Osteoblast (primary cell): ENCODE measurements around the gene PMP22. TPM values are rescaled to one million over a fixed set of nuclear protein-coding genes. Genes with fewer than 3 reads are reported as not detected.

Experiments
- DNase-seq: peaks from one replicate; pipeline ENCODE4 v3.0.0; 2011; ENCODE audit warnings: low spot score, mixed read lengths; ENCODE audit not compliant: insufficient read length; ENCODE audit errors: missing footprints
- H2AFZ ChIP-seq: 2 replicates; pipeline ENCODE4 v1.6.0; 2011; ENCODE audit warnings: mild to moderate bottlenecking, low read length
- H3K27ac ChIP-seq: 2 replicates; pipeline ENCODE4 v1.5.1; 2011; ENCODE audit warnings: mild to moderate bottlenecking, low read depth, low read length, moderate library complexity
- H3K27me3 ChIP-seq: 2 replicates; pipeline ENCODE4 v1.6.0; 2012; ENCODE audit warnings: mild to moderate bottlenecking, control low read depth, inconsistent platforms, low read length, moderate library complexity; ENCODE audit not compliant: insufficient read depth
- H3K36me3 ChIP-seq: 2 replicates; pipeline ENCODE4 v1.5.1; 2011; ENCODE audit warnings: mild to moderate bottlenecking, low read length, control low read depth, moderate library complexity; ENCODE audit not compliant: insufficient read depth
- H3K4me1 ChIP-seq: 2 replicates; pipeline ENCODE4 v1.5.1; 2011; ENCODE audit warnings: mild to moderate bottlenecking, low read length, control low read depth, moderate library complexity; ENCODE audit not compliant: insufficient read depth
- H3K4me2 ChIP-seq: 2 replicates; pipeline ENCODE4 v1.6.0; 2011; ENCODE audit warnings: mild to moderate bottlenecking, low read length; ENCODE audit not compliant: insufficient read depth
- H3K4me3 ChIP-seq: fragments of 200-600 bp; sonication (generic); 3 replicates; pipeline ENCODE4 v1.5.1; 2012; ENCODE audit warnings: mild to moderate bottlenecking, low read length, inconsistent platforms; ENCODE audit not compliant: insufficient read depth
- H3K79me2 ChIP-seq: 2 replicates; pipeline ENCODE4 v1.6.0; 2012; ENCODE audit warnings: mild to moderate bottlenecking, low read length, control low read depth, inconsistent platforms; ENCODE audit not compliant: insufficient read depth
- H3K9me3 ChIP-seq: 2 replicates; pipeline ENCODE4 v1.5.1; 2011; ENCODE audit warnings: low read depth, low read length, control low read depth
- H4K20me1 ChIP-seq: 2 replicates; pipeline ENCODE4 v1.6.0; 2012; ENCODE audit warnings: mild to moderate bottlenecking, low read length, control low read depth; ENCODE audit not compliant: insufficient read depth
- total RNA-seq: library from RNA; depleted of rRNA; stranded (reverse); fragments of >200 nt; gene quantifications from 2 replicates; pipeline ENCODE4 v1.2.3, GENCODE V29; 2012
- TF ChIP-seq, protein P1 (sequence below): IDR thresholded peaks from 2 replicates; pipeline ENCODE4 v1.5.1; 2011; ENCODE audit warnings: mild to moderate bottlenecking, low read depth, low read length, moderate library complexity; ENCODE audit errors: extremely low read depth

Gene PMP22
- total RNA-seq, 1 donor: 163 TPM

DNA sequence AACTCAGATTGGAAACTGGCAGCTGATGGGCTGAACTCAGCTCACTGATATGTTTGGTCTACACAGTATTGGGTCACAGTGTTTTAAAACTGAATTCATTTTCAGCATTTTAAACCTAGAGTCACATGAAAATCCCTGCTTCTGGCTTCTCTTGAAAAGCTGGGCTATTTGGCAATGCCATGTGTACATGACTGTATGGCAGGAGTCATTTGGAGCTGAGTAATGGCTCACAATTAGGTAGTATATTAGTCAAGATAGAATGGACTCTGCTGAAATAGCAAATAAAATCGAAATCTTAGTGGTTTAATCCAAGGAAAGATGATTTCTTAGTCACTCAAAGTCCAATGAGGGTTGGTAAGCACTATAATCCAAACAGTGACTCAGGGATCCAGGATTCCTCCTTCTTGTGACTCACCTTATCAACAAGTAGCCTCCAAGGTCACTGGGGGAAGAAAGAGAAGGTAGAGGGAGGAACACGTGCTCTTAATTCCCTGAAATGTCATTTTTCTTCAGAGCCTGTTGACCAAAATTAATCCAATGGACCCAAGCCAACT lies 13.9 kb upstream of the PMP22 start:
- H3K4me1 ChIP-seq: peaks cover 25% of the 10 kb centered on the region
- peak overlapping the region; percentile 77 for H3K4me2 ChIP-seq
- TF ChIP-seq, protein P1, sequence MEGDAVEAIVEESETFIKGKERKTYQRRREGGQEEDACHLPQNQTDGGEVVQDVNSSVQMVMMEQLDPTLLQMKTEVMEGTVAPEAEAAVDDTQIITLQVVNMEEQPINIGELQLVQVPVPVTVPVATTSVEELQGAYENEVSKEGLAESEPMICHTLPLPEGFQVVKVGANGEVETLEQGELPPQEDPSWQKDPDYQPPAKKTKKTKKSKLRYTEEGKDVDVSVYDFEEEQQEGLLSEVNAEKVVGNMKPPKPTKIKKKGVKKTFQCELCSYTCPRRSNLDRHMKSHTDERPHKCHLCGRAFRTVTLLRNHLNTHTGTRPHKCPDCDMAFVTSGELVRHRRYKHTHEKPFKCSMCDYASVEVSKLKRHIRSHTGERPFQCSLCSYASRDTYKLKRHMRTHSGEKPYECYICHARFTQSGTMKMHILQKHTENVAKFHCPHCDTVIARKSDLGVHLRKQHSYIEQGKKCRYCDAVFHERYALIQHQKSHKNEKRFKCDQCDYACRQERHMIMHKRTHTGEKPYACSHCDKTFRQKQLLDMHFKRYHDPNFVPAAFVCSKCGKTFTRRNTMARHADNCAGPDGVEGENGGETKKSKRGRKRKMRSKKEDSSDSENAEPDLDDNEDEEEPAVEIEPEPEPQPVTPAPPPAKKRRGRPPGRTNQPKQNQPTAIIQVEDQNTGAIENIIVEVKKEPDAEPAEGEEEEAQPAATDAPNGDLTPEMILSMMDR: no peak
- H3K9me3 ChIP-seq: no peaks in the 10 kb centered on the region
- H3K27me3 ChIP-seq: no peaks in the 10 kb centered on the region
- peak overlapping the region; percentile 59 for H2AFZ ChIP-seq
- peak overlapping the region; percentile 60 for H3K4me3 ChIP-seq
- no peaks in the 10 kb centered on the region for H3K36me3 ChIP-seq
- H4K20me1 ChIP-seq: no peaks in the 10 kb centered on the region
- H3K79me2 ChIP-seq: no peaks in the 10 kb centered on the region
- no peak for DNase-seq
- H3K27ac ChIP-seq: peak overlapping the region; percentile 87

DNA sequence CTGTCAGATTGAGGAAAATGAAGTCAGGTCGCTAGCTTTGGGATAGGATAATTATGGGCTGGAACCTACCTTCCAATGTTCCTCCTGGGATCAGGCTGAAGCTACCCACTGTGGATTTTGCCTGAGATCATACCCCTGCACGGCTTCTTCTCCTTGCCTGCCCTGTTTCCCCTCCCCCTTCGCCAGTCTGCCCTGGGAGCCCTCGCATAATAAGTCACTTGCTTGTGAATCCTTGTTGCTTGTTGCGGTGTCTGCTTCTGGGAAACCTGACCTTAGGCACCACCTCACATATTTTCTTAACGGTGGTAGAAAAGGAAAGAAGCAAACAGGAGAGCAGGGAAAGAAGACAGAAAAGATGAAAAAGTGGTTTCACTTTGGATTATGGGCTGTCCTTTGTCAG lies 13.3 kb upstream of the PMP22 start:
- Histone ChIP-seq H3K27me3 (no peaks in the 10 kb centered on the region), H3K79me2 (no peaks in the 10 kb centered on the region), H3K4me1 (peaks cover 31% of the 10 kb centered on the region), H2AFZ (peak overlapping the region; percentile 59), H3K4me3 (peak overlapping the region; percentile 60), H3K9me3 (peaks cover 2% of the 10 kb centered on the region), H3K36me3 (no peaks in the 10 kb centered on the region), H4K20me1 (no peaks in the 10 kb centered on the region), H3K4me2 (peak overlapping the region; percentile 77), H3K27ac (peak overlapping the region; percentile 87)
- DNase-seq: no peak
- TF ChIP-seq, protein P1: no peak

DNA sequence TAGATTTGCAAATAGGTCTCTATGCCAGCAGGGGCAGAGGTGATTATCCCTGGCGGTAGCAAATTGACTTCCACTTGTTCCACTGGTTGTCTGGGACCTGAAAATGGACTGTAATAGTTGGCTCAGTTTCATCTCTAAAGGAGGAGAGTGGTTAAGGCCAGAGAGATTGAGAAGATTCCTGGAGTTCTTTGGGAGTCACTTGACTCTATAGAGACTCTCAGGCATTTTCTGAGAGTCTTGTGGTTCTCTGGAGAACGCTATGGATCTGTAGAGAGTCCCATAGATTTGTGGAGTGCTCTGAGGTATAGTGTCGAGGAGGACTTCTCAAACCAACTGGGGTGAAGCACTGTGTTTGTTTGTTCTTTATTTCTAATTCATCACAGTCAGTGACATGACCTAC lies 8.9 kb upstream of the PMP22 start:
- H4K20me1 ChIP-seq: no peaks in the 10 kb centered on the region
- H3K27ac ChIP-seq: peak overlapping the region; percentile 83
- no peaks in the 10 kb centered on the region for H3K79me2 ChIP-seq
- H3K36me3 ChIP-seq: no peaks in the 10 kb centered on the region
- TF ChIP-seq, protein P1: no peak
- peaks cover 53% of the 10 kb centered on the region for H3K4me1 ChIP-seq
- no peak overlapping the region for H2AFZ ChIP-seq
- no peak for DNase-seq
- peaks cover 2% of the 10 kb centered on the region for H3K9me3 ChIP-seq
- no peaks in the 10 kb centered on the region for H3K27me3 ChIP-seq
- H3K4me2 ChIP-seq: no peak overlapping the region
- no peak overlapping the region for H3K4me3 ChIP-seq

DNA sequence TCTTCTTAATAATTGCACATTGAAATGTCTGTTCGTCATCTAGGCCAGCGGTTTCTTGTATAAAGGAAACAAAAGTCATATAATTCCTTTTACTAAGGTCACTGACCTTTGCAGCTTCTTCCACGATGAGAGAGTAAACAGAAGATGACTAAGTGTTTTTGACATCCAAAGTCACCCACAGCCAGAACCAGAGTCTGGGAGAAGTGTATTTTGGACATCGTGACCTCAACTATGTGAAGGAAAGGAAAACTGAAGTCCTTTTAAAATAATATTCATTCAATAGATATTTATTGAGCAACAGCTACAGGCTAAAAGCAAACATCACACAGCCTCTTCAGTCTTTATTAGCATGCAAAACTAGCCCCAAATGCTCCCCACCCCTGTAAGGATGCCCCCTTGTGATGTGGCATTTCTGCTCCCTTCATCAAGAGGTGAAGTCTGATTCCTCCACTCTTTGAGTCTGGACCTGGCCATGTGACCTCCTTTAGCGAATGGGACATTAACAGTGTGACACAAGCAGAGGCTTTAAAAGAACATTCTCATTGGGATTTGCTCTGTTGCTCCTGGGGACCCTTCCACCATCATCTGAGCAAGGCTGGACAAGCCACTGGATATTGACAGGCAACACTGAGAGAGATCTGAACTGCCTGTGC lies 8.1 kb upstream of the PMP22 start:
- Histone ChIP-seq H3K79me2 (no peaks in the 10 kb centered on the region), H3K4me1 (peaks cover 45% of the 10 kb centered on the region), H3K27ac (peak overlapping the region; percentile 83), H3K9me3 (peaks cover 2% of the 10 kb centered on the region), H3K27me3 (no peaks in the 10 kb centered on the region), H4K20me1 (no peaks in the 10 kb centered on the region), H3K36me3 (no peaks in the 10 kb centered on the region), H2AFZ (no peak overlapping the region), H3K4me2 (peak overlapping the region; percentile 42), H3K4me3 (no peak overlapping the region)
- TF ChIP-seq, protein P1: no peak
- peak; percentile 88 for DNase-seq
